ENCODE measurements around the gene AGO1. TPM values are rescaled to one million over a fixed set of nuclear protein-coding genes. Genes with fewer than 3 reads are reported as not detected.

Gene AGO1
- total and polyA plus RNA-seq, 2 donors (not counting 1 experiment from before 2014, with no cell fraction given), result 10.1 to 41.3 TPM

DNA sequence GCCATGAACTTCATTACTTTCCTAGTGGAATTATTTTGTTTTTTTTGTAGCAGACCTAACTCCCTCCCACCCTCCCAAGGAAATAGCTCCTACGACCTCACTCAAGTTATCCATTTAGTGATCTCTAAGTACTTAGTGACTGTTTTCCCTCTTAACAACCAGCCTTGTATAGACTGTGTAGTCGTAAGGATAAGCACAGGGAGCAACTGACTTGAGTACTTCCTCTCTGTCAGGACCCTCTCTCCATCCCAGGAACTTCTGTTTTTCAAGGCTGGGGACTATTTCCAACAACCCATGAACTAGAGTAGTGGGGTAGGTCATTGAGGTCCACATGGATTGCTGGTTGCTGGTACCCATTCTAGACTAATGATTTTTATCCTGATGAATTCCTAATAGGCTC, 1.9 kb downstream of the AGO1 start:
- H3K4me2 ChIP-seq (replicated peaks; ENCODE audit: low read depth, low read length, poor library complexity, severe bottlenecking), result no peak overlapping the region
- no CpG with 5 or more reads among the region's 2 CpGs for WGBS (ENCODE audit: insufficient coverage)
- Mint-ChIP-seq H3K27me3 (peaks cover under 1% of the 10 kb centered on the region), H3K27ac (peak overlapping the region; percentile 87), H3K4me3 (peak overlapping the region; percentile 50), H3K9me3 (ENCODE audit: insufficient read depth) (no peaks in the 10 kb centered on the region), H3K4me1 (peaks cover 59% of the 10 kb centered on the region)
- ATAC-seq (ENCODE audit: low read depth) (no peak), DNase-seq (no peak)
- peaks cover 32% of the 10 kb centered on the region for H3K79me2 ChIP-seq (ENCODE audit: control insufficient read depth, insufficient read depth, low read length)
- no peaks in the 10 kb centered on the region for H3K36me3 ChIP-seq (replicated peaks in 1 of 2; ENCODE audit: control extremely low read depth in 1 of 2, control insufficient read depth in 1 of 2, extremely low read depth in 1 of 2, insufficient read depth in 2 of 2, low read length in 1 of 2)
- intact Hi-C loops (cut with micrococcal nuclease), result no loop called here
- no peak overlapping the region for H3K9ac ChIP-seq (ENCODE audit: low read length)
- H2AFZ ChIP-seq (ENCODE audit: insufficient read depth, low read depth, low read length, poor library complexity, severe bottlenecking), result no peak overlapping the region
- H3K27me3 ChIP-seq (replicated peaks in 1 of 4; ENCODE audit: control extremely low read depth in 1 of 4, control insufficient read depth in 3 of 4, insufficient read depth in 4 of 4, low read length in 3 of 4), result no peaks in the 10 kb centered on the region
- ChIA-PET CTCF (interaction anchor here (0.9 to 2.0 kb wide), 2 partner anchors 12 to 44 kb away, joined by 3 to 4 read pairs; no protein-coding TSS in a partner anchor), POLR2A (no interaction called here)
- TF ChIP-seq, protein P1, sequence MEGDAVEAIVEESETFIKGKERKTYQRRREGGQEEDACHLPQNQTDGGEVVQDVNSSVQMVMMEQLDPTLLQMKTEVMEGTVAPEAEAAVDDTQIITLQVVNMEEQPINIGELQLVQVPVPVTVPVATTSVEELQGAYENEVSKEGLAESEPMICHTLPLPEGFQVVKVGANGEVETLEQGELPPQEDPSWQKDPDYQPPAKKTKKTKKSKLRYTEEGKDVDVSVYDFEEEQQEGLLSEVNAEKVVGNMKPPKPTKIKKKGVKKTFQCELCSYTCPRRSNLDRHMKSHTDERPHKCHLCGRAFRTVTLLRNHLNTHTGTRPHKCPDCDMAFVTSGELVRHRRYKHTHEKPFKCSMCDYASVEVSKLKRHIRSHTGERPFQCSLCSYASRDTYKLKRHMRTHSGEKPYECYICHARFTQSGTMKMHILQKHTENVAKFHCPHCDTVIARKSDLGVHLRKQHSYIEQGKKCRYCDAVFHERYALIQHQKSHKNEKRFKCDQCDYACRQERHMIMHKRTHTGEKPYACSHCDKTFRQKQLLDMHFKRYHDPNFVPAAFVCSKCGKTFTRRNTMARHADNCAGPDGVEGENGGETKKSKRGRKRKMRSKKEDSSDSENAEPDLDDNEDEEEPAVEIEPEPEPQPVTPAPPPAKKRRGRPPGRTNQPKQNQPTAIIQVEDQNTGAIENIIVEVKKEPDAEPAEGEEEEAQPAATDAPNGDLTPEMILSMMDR (IDR thresholded peaks at IDR 0.05), result no peak
- TF ChIP-seq EZH2 (IDR thresholded peaks at IDR 0.05; ENCODE audit: borderline replicate concordance, insufficient read depth, low read depth, low read length, poor library complexity, severe bottlenecking), result no peak
- H3K4me1 ChIP-seq (ENCODE audit: control insufficient read depth in 2 of 2, insufficient read depth in 2 of 2, low read length in 2 of 2), result peaks cover 34 to 50% of the 10 kb centered on the region in 2 donors
- H3K4me3 ChIP-seq (ENCODE audit: control extremely low read depth in 1 of 5, extremely low read depth in 1 of 5, insufficient read depth in 1 of 5, low read depth in 2 of 5, low read length in 4 of 5), result no peak overlapping the region
- H3K27ac ChIP-seq (ENCODE audit: low read length in 2 of 2), result peak overlapping the region in 1 of 2 donors; percentile 82
- no peaks in the 10 kb centered on the region for H3K9me3 ChIP-seq (ENCODE audit: control extremely low read depth in 1 of 3, control insufficient read depth in 2 of 3, insufficient read depth in 1 of 3, low read length in 2 of 3)
- H4K20me1 ChIP-seq (ENCODE audit: control insufficient read depth, insufficient read depth, low read length, poor library complexity, severe bottlenecking), result peaks cover 15% of the 10 kb centered on the region

DNA sequence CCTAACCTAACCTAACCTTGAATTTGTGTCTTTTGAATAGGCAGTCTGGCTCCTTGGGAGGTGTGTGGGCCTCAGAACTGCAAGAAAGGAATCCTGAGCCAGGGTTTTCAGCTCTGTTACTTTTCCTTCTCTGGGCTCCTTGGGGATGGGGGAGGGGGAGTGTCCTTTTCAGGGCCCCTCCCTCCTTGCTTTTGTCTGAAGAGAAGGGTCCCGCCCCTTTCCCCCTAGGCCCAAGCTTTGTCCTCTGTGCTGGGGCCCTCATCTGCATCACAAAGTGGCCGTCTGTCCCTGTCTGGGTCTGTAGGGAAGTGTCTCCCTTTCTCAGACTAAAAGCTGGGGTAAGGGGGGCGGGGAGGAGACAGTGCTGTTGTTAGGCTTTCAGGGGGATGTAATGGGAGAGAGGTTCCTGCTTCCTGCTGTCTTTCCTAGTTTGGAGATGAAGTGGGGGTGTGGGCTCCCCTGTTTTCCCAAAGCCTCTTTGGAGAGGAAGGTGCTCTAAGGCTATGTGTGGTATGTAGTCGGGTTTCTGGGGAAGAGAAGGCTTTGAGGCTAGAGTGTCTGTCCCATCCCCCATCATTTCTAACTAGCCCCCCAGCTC, 3.1 kb downstream of the AGO1 start:
- Histone ChIP-seq H3K4me2 (replicated peaks; ENCODE audit: low read depth, low read length, poor library complexity, severe bottlenecking) (peak overlapping the region; percentile 36), H2AFZ (ENCODE audit: insufficient read depth, low read depth, low read length, poor library complexity, severe bottlenecking) (no peak overlapping the region), H3K4me3 (ENCODE audit: control extremely low read depth in 1 of 5, extremely low read depth in 1 of 5, insufficient read depth in 1 of 5, low read depth in 2 of 5, low read length in 4 of 5) (no peak overlapping the region), H3K9me3 (ENCODE audit: control extremely low read depth in 1 of 3, control insufficient read depth in 2 of 3, insufficient read depth in 1 of 3, low read length in 2 of 3) (no peaks in the 10 kb centered on the region), H3K4me1 (ENCODE audit: control insufficient read depth in 2 of 2, insufficient read depth in 2 of 2, low read length in 2 of 2) (peaks cover 34 to 50% of the 10 kb centered on the region in 2 donors), H3K27me3 (replicated peaks in 1 of 4; ENCODE audit: control extremely low read depth in 1 of 4, control insufficient read depth in 3 of 4, insufficient read depth in 4 of 4, low read length in 3 of 4) (no peaks in the 10 kb centered on the region), H3K9ac (ENCODE audit: low read length) (no peak overlapping the region), H3K36me3 (replicated peaks in 1 of 2; ENCODE audit: control extremely low read depth in 1 of 2, control insufficient read depth in 1 of 2, extremely low read depth in 1 of 2, insufficient read depth in 2 of 2, low read length in 1 of 2) (peaks cover 0 to 6% of the 10 kb centered on the region in 2 experiments), H3K79me2 (ENCODE audit: control insufficient read depth, insufficient read depth, low read length) (peaks cover 32% of the 10 kb centered on the region), H4K20me1 (ENCODE audit: control insufficient read depth, insufficient read depth, low read length, poor library complexity, severe bottlenecking) (peaks cover 15% of the 10 kb centered on the region), H3K27ac (ENCODE audit: low read length in 2 of 2) (peak overlapping the region in 1 of 2 donors; percentile 72)
- ChIA-PET CTCF (interaction anchor here (2.0 kb wide), 1 partner anchor 11 kb away, joined by 4 read pairs; no protein-coding TSS in a partner anchor), POLR2A (interaction anchor here (0.6 to 1.2 kb wide), 2 partner anchors 45 to 88 kb away, joined by 3 read pairs; partner anchors contain the start of gene AGO3)
- no CpG with 5 or more reads among the region's 4 CpGs for WGBS (ENCODE audit: insufficient coverage)
- H3K27me3 Mint-ChIP-seq, result no peaks in the 10 kb centered on the region
- peak; percentile 27 for DNase-seq
- H3K4me3 Mint-ChIP-seq, result peak overlapping the region; percentile 21
- intact Hi-C loops (cut with micrococcal nuclease), result no loop called here
- H3K27ac Mint-ChIP-seq, result peak overlapping the region; percentile 83
- H3K4me1 Mint-ChIP-seq, result peaks cover 59% of the 10 kb centered on the region
- H3K9me3 Mint-ChIP-seq (ENCODE audit: insufficient read depth), result no peaks in the 10 kb centered on the region
- no peak for ATAC-seq (ENCODE audit: low read depth)
- TF ChIP-seq EZH2 (IDR thresholded peaks at IDR 0.05; ENCODE audit: borderline replicate concordance, insufficient read depth, low read depth, low read length, poor library complexity, severe bottlenecking), result no peak
- TF ChIP-seq, protein P1 (IDR thresholded peaks at IDR 0.05), result no peak
